ENCODE data around the gene MTHFD2. TPM values are rescaled to one million over a fixed set of nuclear protein-coding genes. Genes with fewer than 3 reads are reported as not detected.
"Not testable (repeated sequence)": the region's sequence is repeated elsewhere in the genome, so short reads cannot be mapped to it uniquely, and the experiment has no call there.

The MTHFD2 gene
- total RNA-seq, 1 donor from 2014 or later = 57.0 TPM

GRCh38 chr2:74181739-74182138 is 16.7 kb upstream of the MTHFD2 start:
- no peak for DNase-seq (ENCODE audit: low read depth)
- no peak overlapping the region for H3K4me3 ChIP-seq (ENCODE audit: low read depth, low read length)
- no peak for TF ChIP-seq CTCF (conservative IDR thresholded peaks at IDR 0.05; ENCODE audit: low read depth, low read length)

GRCh38 chr2:74183878-74184277 is 14.5 kb upstream of the MTHFD2 start:
- no peak for TF ChIP-seq CTCF (conservative IDR thresholded peaks at IDR 0.05; ENCODE audit: low read depth, low read length)
- DNase-seq (ENCODE audit: low read depth) = no peak
- no peak overlapping the region for H3K4me3 ChIP-seq (ENCODE audit: low read depth, low read length)

GRCh38 chr2:74186038-74186437 is 12.4 kb upstream of the MTHFD2 start:
- H3K4me3 ChIP-seq (ENCODE audit: low read depth, low read length) = no peak overlapping the region
- DNase-seq (ENCODE audit: low read depth) = no peak
- TF ChIP-seq CTCF (conservative IDR thresholded peaks at IDR 0.05; ENCODE audit: low read depth, low read length) = no peak

GRCh38 chr2:74186706-74187105 is 11.7 kb upstream of the MTHFD2 start:
- H3K4me3 ChIP-seq (ENCODE audit: low read depth, low read length); DNase-seq (ENCODE audit: low read depth): not testable (repeated sequence)

- no peak for DNase-seq (ENCODE audit: low read depth)
- no peak overlapping the region for H3K4me3 ChIP-seq (ENCODE audit: low read depth, low read length)
- no peak for TF ChIP-seq CTCF (conservative IDR thresholded peaks at IDR 0.05; ENCODE audit: low read depth, low read length)
These were observed 10.3 kb upstream of the MTHFD2 start for GRCh38 chr2:74188018-74188601.

- DNase-seq (ENCODE audit: low read depth) = no peak
These were observed 9.7 kb upstream of the MTHFD2 start for GRCh38 chr2:74188696-74189095.

GRCh38 chr2:74191596-74192380 is 6.6 kb upstream of the MTHFD2 start:
- no peak for DNase-seq (ENCODE audit: low read depth)
- H3K4me3 ChIP-seq (ENCODE audit: low read depth, low read length) = no peak overlapping the region
- TF ChIP-seq CTCF (conservative IDR thresholded peaks at IDR 0.05; ENCODE audit: low read depth, low read length) = no peak

More at GRCh38 chr2:74188696-74189095, 9.7 kb upstream of the MTHFD2 start:
- no peak for TF ChIP-seq CTCF (conservative IDR thresholded peaks at IDR 0.05; ENCODE audit: low read depth, low read length)
- H3K4me3 ChIP-seq (ENCODE audit: low read depth, low read length) = no peak overlapping the region
